OCI-LY1 (cell line): Measurements from ENCODE around the gene KREMEN2.
"Not testable (repeated sequence)": the region's sequence is repeated elsewhere in the genome, so short reads cannot be mapped to it uniquely, and the experiment has no call there.

Source experiments
- H2AFZ ChIP-seq: fragments of 200-600 bp; sonication (generic), shearing (Covaris generic); 2 replicates; pipeline ENCODE4 v1.6.0; 2014; ENCODE audit warnings: antibody characterized with exemption, mild to moderate bottlenecking, low read length
- H3F3A ChIP-seq: fragments of 200-600 bp; sonication (generic), shearing (Covaris generic); 2 replicates; pipeline ENCODE4 v1.6.0; 2014; ENCODE audit warnings: mild to moderate bottlenecking, antibody characterized with exemption, low read length, moderate library complexity; ENCODE audit not compliant: insufficient read depth
- H3K27ac ChIP-seq: fragments of 200-600 bp; sonication (generic); 2 replicates; pipeline ENCODE4 v1.5.1; 2014; ENCODE audit warnings: low read length, mixed run types, mild to moderate bottlenecking, low read depth; ENCODE audit not compliant: poor library complexity, severe bottlenecking
- H3K27me3 ChIP-seq: fragments of 200-600 bp; sonication (generic); 2 replicates; pipeline ENCODE4 v1.6.0; 2014; ENCODE audit warnings: antibody characterized with exemption, mild to moderate bottlenecking, low read length, moderate library complexity; ENCODE audit not compliant: insufficient read depth
- H3K36me3 ChIP-seq: fragments of 200-600 bp; sonication (generic); 2 replicates; pipeline ENCODE4 v1.6.1; 2014; ENCODE audit warnings: mild to moderate bottlenecking, antibody characterized with exemption, low read length, moderate library complexity, mixed read lengths; ENCODE audit not compliant: insufficient read depth
- H3K4me1 ChIP-seq: fragments of 200-600 bp; sonication (generic); 2 replicates; pipeline ENCODE4 v1.5.1; 2014; ENCODE audit warnings: mild to moderate bottlenecking, low read length, moderate library complexity; ENCODE audit not compliant: insufficient read depth, severe bottlenecking
- H3K4me2 ChIP-seq: fragments of 200-600 bp; sonication (generic), shearing (Covaris generic); 2 replicates; pipeline ENCODE4 v1.6.1; 2014; ENCODE audit warnings: low read length
- H3K4me3 ChIP-seq: fragments of 200-600 bp; sonication (generic); 2 replicates; pipeline ENCODE4 v1.5.1; 2014; ENCODE audit warnings: low read length, low read depth, mild to moderate bottlenecking, mixed read lengths; ENCODE audit not compliant: poor library complexity, severe bottlenecking
- H3K79me2 ChIP-seq: fragments of 200-600 bp; shearing (Covaris generic); 2 replicates; pipeline ENCODE4 v1.6.1; 2016; ENCODE audit warnings: mixed run types, low read length, mixed read lengths; ENCODE audit not compliant: insufficient read depth
- H3K9ac ChIP-seq: fragments of 200-600 bp; sonication (generic), shearing (Covaris generic); 2 replicates; pipeline ENCODE4 v1.6.1; 2014; ENCODE audit warnings: mild to moderate bottlenecking, low read length, mixed read lengths
- H3K9me2 ChIP-seq: fragments of 200-600 bp; sonication (generic), shearing (Covaris generic); 2 replicates; pipeline ENCODE4 v1.6.1; 2014; ENCODE audit warnings: low read depth, mild to moderate bottlenecking, low read length, mixed read lengths
- H3K9me3 ChIP-seq: fragments of 200-600 bp; shearing (Covaris generic); 2 replicates; pipeline ENCODE4 v1.6.1; 2014; ENCODE audit warnings: low read length, mixed read lengths
- H4K20me1 ChIP-seq: fragments of 200-600 bp; sonication (generic), shearing (Covaris generic); 2 replicates; pipeline ENCODE4 v1.6.0; 2016; ENCODE audit warnings: mild to moderate bottlenecking, low read length; ENCODE audit not compliant: insufficient read depth
- CTCF ChIP-seq: fragments of 200-600 bp; sonication (generic), shearing (Covaris generic); IDR thresholded peaks from 2 replicates; pipeline ENCODE4 v1.5.1; 2017; ENCODE audit warnings: mild to moderate bottlenecking, antibody characterized with exemption, low read length, moderate library complexity, mixed read lengths
- EZH2 ChIP-seq: fragments of 200-600 bp; sonication (generic), shearing (Covaris generic); IDR thresholded peaks from 2 replicates; pipeline ENCODE4 v1.8.0; 2017; ENCODE audit warnings: borderline replicate concordance, mixed run types, mild to moderate bottlenecking, antibody characterized with exemption, low read length, moderate library complexity, mixed read lengths

The KREMEN2 gene

GRCh38 chr16:2926650-2926999, 37.5 kb upstream of the KREMEN2 start:
- no peak overlapping the region for H3K9ac ChIP-seq
- H3K4me1 ChIP-seq, result peaks cover 4% of the 10 kb centered on the region
- H3K27me3 ChIP-seq, result no peaks in the 10 kb centered on the region
- H2AFZ ChIP-seq, result no peak overlapping the region
- peaks cover 4% of the 10 kb centered on the region; the same call in 1 of the 2 replicates for H3K36me3 ChIP-seq
- no peak overlapping the region for H3K27ac ChIP-seq
- no peaks in the 10 kb centered on the region for H4K20me1 ChIP-seq
- H3K79me2 ChIP-seq, result no peaks in the 10 kb centered on the region
- no peaks in the 10 kb centered on the region for H3F3A ChIP-seq
- TF ChIP-seq EZH2 (no peak), CTCF (no peak)
- peak overlapping the region; percentile 51; the same call in 1 of the 2 replicates for H3K4me2 ChIP-seq
- H3K4me3 ChIP-seq, result peak overlapping the region; percentile 25
- no peaks in the 10 kb centered on the region for H3K9me2 ChIP-seq
- no peaks in the 10 kb centered on the region for H3K9me3 ChIP-seq

GRCh38 chr16:2927010-2927646, 36.9 kb upstream of the KREMEN2 start:
- Histone ChIP-seq H3K9ac (no peak overlapping the region), H3K9me3 (no peaks in the 10 kb centered on the region), H3K27me3 (no peaks in the 10 kb centered on the region), H3K36me3 (peaks cover 4% of the 10 kb centered on the region; the same call in 1 of the 2 replicates), H3K9me2 (no peaks in the 10 kb centered on the region), H4K20me1 (no peaks in the 10 kb centered on the region), H3F3A (no peaks in the 10 kb centered on the region), H3K79me2 (no peaks in the 10 kb centered on the region), H3K4me1 (peaks cover 4% of the 10 kb centered on the region), H3K4me2 (peak overlapping the region; percentile 51; the same call in 1 of the 2 replicates), H3K27ac (no peak overlapping the region), H2AFZ (no peak overlapping the region), H3K4me3 (peak overlapping the region; percentile 25)
- TF ChIP-seq CTCF (peak; percentile 95), EZH2 (no peak)

- H3K36me3 ChIP-seq, H4K20me1 ChIP-seq, H2AFZ ChIP-seq, H3K4me3 ChIP-seq, H3K79me2 ChIP-seq, H3K27ac ChIP-seq, H3K4me1 ChIP-seq, H3K9ac ChIP-seq, H3K4me2 ChIP-seq, H3K9me2 ChIP-seq, H3K27me3 ChIP-seq, H3K9me3 ChIP-seq, H3F3A ChIP-seq: not testable (repeated sequence)
Observed at GRCh38 chr16:2928151-2928550, 35.9 kb upstream of the KREMEN2 start.

DNA sequence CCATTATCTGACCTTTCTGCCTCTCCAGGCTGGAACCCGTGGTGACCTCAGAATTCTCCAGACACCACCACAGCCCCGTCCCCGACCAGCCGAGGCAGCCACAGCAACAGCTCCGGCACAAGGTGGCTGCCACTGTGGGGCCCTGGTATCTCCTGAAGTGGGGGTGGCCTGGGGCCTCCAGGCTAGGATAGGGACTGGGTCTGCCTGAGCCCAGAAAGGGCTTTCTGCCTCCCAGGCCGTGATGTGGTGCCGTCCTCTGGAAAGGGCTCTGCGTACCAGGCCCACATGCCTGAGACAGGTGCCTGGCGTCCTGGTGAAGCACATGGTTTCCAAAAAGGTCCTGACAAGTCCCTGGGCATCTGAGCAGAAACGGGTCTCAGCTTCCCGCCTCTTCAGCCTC, 35.3 kb upstream of the KREMEN2 start:
- Histone ChIP-seq H3K4me1 (peaks cover 4% of the 10 kb centered on the region), H3K27ac (no peak overlapping the region), H3K9me2 (no peaks in the 10 kb centered on the region), H3K27me3 (no peaks in the 10 kb centered on the region), H3K36me3 (no peaks in the 10 kb centered on the region; the same call in 1 of the 2 replicates), H3K4me2 (no peak overlapping the region), H3K9me3 (no peaks in the 10 kb centered on the region), H3K4me3 (no peak overlapping the region), H2AFZ (no peak overlapping the region), H3F3A (no peaks in the 10 kb centered on the region), H3K9ac (no peak overlapping the region), H3K79me2 (no peaks in the 10 kb centered on the region), H4K20me1 (no peaks in the 10 kb centered on the region)
- TF ChIP-seq CTCF (no peak), EZH2 (no peak)
